Hepatocyte (in vitro differentiated cells): ENCODE measurements around the gene DENND4C. TPM values are rescaled to one million over a fixed set of nuclear protein-coding genes. Genes with fewer than 3 reads are reported as not detected.
"Not testable (repeated sequence)": the region's sequence is repeated elsewhere in the genome, so short reads cannot be mapped to it uniquely, and the experiment has no call there.

Source experiments
- DNase-seq: peaks from one replicate; pipeline ENCODE4 v3.0.0-alpha.2; 2016; ENCODE audit warnings: low spot score
- H2AFZ ChIP-seq: fragments of 200-600 bp; sonication (generic); 2 replicates; pipeline ENCODE4 v1.6.0; 2016; ENCODE audit warnings: antibody characterized with exemption, mild to moderate bottlenecking
- H3K27ac ChIP-seq: fragments of 200-600 bp; sonication (generic); 2 replicates; pipeline ENCODE4 v1.5.1; 2016; ENCODE audit warnings: mild to moderate bottlenecking
- H3K27me3 ChIP-seq: fragments of 200-600 bp; sonication (generic); 2 replicates; pipeline ENCODE4 v1.6.1; 2016
- H3K36me3 ChIP-seq: fragments of 200-600 bp; sonication (generic); replicated peaks from 2 replicates; pipeline ENCODE4 v1.5.1; 2016; ENCODE audit warnings: low read depth; ENCODE audit not compliant: insufficient read depth
- H3K4me1 ChIP-seq: fragments of 200-600 bp; sonication (generic); 2 replicates; pipeline ENCODE4 v1.5.1; 2016; ENCODE audit warnings: mild to moderate bottlenecking, moderate library complexity; ENCODE audit not compliant: insufficient read depth
- H3K4me2 ChIP-seq: fragments of 200-600 bp; sonication (generic); 2 replicates; pipeline ENCODE4 v1.6.0; 2016
- H3K4me3 ChIP-seq: fragments of 200-600 bp; sonication (generic); 2 replicates; pipeline ENCODE4 v1.5.1; 2016; ENCODE audit warnings: mild to moderate bottlenecking
- H3K79me2 ChIP-seq: fragments of 200-600 bp; sonication (generic); 2 replicates; pipeline ENCODE4 v1.6.0; 2017; ENCODE audit warnings: mild to moderate bottlenecking
- H3K9me2 ChIP-seq: fragments of 200-600 bp; sonication (generic); replicated peaks from 2 replicates; pipeline ENCODE4 v1.6.0; 2017; ENCODE audit warnings: mild to moderate bottlenecking; ENCODE audit not compliant: insufficient read depth
- H3K9me3 ChIP-seq: fragments of 200-600 bp; sonication (generic); 2 replicates; pipeline ENCODE4 v1.5.1; 2016; ENCODE audit warnings: low read depth, mild to moderate bottlenecking
- H4K20me1 ChIP-seq: fragments of 200-600 bp; sonication (generic); 2 replicates; pipeline ENCODE4 v1.6.0; 2016; ENCODE audit warnings: mild to moderate bottlenecking; ENCODE audit not compliant: insufficient read depth, poor library complexity, severe bottlenecking
- CTCF ChIP-seq: fragments of 200-600 bp; sonication (generic); IDR thresholded peaks from 2 replicates; pipeline ENCODE4 v1.5.1; 2016; ENCODE audit warnings: antibody characterized with exemption, mild to moderate bottlenecking; ENCODE audit not compliant: poor library complexity
- EZH2 ChIP-seq: fragments of 200-600 bp; sonication (generic); IDR thresholded peaks from 2 replicates; pipeline ENCODE4 v1.6.1; 2016; ENCODE audit warnings: antibody characterized with exemption, mild to moderate bottlenecking, borderline replicate concordance
- EZH2phosphoT487 ChIP-seq: fragments of 200-600 bp; sonication (generic); IDR thresholded peaks from one replicate; pipeline ENCODE4 v1.6.1; 2018; ENCODE audit warnings: antibody characterized with exemption, mild to moderate bottlenecking, low read depth, moderate library complexity; ENCODE audit not compliant: unreplicated experiment, severe bottlenecking
- WGBS: methylation state at CpG from one replicate; pipeline ENCODE4 v1.1.6; 2016; ENCODE audit warnings: low lambda C conversion rate; ENCODE audit errors: missing lambda C conversion rate; 5-methylcytosine and 5-hydroxymethylcytosine counted together
- polyA plus RNA-seq: library from polyadenylated mRNA; unstranded; fragments of >200 nt; fragmentation: Nextera tagmentation; extraction: Ambion mirVana; gene quantifications from 2 replicates; pipeline ENCODE4 v1.2.1, GENCODE V29; 2016
- total RNA-seq: library from RNA; depleted of rRNA; stranded (reverse); fragments of >200 nt; gene quantifications from 2 replicates; pipeline ENCODE4 v1.2.3, GENCODE V29; 2014

Gene DENND4C
- total and polyA plus RNA-seq, 2 experiments from 2014 or later, result 14.9 to 82.6 TPM

GRCh38 chr9:19243366-19244033, 13.0 kb downstream of the DENND4C start:
- no peaks in the 10 kb centered on the region for H3K4me1 ChIP-seq
- no peak overlapping the region for H3K4me2 ChIP-seq
- H3K27ac ChIP-seq, result no peak overlapping the region
- no peak for TF ChIP-seq EZH2phosphoT487
- no peak for TF ChIP-seq CTCF
- TF ChIP-seq EZH2, result no peak
- peaks cover 71% of the 10 kb centered on the region for H4K20me1 ChIP-seq
- H3K4me3 ChIP-seq, result no peak overlapping the region
- no peaks in the 10 kb centered on the region for H3K27me3 ChIP-seq
- H3K9me3 ChIP-seq, result no peaks in the 10 kb centered on the region
- no peaks in the 10 kb centered on the region for H3K36me3 ChIP-seq
- 84% methylated on average over 10 of the region's 10 CpGs for WGBS
- H2AFZ ChIP-seq, result no peak overlapping the region
- DNase-seq, result no peak
- H3K79me2 ChIP-seq, result peaks cover 100% of the 10 kb centered on the region
- no peaks in the 10 kb centered on the region for H3K9me2 ChIP-seq

GRCh38 chr9:19246891-19247290, 16.4 kb downstream of the DENND4C start:
- Histone ChIP-seq H3K4me2 (no peak overlapping the region), H2AFZ (no peak overlapping the region), H4K20me1 (peaks cover 63% of the 10 kb centered on the region), H3K9me2 (no peaks in the 10 kb centered on the region), H3K9me3 (no peaks in the 10 kb centered on the region), H3K79me2 (peaks cover 100% of the 10 kb centered on the region), H3K27ac (peak overlapping the region; percentile 13), H3K27me3 (no peaks in the 10 kb centered on the region), H3K36me3 (no peaks in the 10 kb centered on the region), H3K4me3 (no peak overlapping the region), H3K4me1 (no peaks in the 10 kb centered on the region)
- no peak for TF ChIP-seq EZH2
- WGBS, result 67% methylated on average over 3 of the region's 3 CpGs
- DNase-seq, result no peak

DNA sequence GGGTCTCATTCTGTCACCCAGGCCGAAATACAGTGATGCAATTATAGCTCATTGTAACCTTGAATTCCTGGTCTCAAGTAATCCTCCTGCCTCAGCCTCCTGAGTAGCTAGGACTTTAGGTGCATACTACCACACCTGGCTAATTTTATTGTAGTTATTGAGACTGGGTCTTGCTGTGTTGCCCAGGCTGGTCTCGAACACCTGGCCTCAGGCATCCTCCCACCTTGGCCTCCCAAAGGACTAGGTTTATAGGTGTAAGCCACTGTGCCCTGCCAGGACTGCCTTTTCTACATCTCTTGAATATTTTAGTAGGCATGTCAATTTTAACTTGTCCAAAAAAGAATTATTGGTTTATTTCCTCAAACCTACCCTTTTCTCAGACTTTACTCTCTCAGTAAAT, 16.9 kb downstream of the DENND4C start:
- H3K27me3 ChIP-seq, result no peaks in the 10 kb centered on the region
- no peak for DNase-seq
- H3K27ac ChIP-seq, result peak overlapping the region; percentile 13
- peaks cover 100% of the 10 kb centered on the region for H3K79me2 ChIP-seq
- no peak for TF ChIP-seq EZH2phosphoT487
- no peak for TF ChIP-seq CTCF
- no peak for TF ChIP-seq EZH2
- H3K9me3 ChIP-seq, result no peaks in the 10 kb centered on the region
- H3K4me3 ChIP-seq, result no peak overlapping the region
- peaks cover 63% of the 10 kb centered on the region for H4K20me1 ChIP-seq
- H3K4me1 ChIP-seq, result no peaks in the 10 kb centered on the region
- H3K4me2 ChIP-seq, result no peak overlapping the region
- no peak overlapping the region for H2AFZ ChIP-seq
- H3K36me3 ChIP-seq, result no peaks in the 10 kb centered on the region
- WGBS, result 91% methylated on average over 2 of the region's 2 CpGs
- H3K9me2 ChIP-seq, result no peaks in the 10 kb centered on the region

DNA sequence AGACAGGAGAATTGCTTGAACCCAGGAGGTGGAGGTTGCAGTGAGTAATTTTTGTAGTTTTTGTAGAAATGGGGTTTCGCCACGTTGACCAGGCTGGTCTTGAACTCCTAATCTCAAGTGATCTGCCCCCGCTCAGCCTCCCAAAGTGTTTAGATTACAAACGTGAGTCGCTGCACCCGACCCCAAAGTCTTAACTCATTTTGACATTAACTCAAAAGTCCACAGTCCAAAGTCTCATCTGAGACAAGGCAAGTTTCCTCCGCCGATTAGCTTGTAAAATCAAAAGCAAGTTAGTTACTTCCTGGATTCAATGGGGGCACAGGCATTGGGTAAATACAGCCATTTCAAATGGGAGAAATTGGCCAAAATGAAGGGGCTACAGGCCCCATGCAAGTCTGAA, 19.9 kb downstream of the DENND4C start:
- not testable (repeated sequence) for H3K4me2 ChIP-seq, DNase-seq, H3K9me3 ChIP-seq, H2AFZ ChIP-seq, H3K9me2 ChIP-seq, H3K27me3 ChIP-seq, H3K4me3 ChIP-seq, H3K36me3 ChIP-seq, H3K4me1 ChIP-seq
- peaks cover 100% of the 10 kb centered on the region for H3K79me2 ChIP-seq
- peak overlapping the region; percentile 1 for H3K27ac ChIP-seq
- peaks cover 72% of the 10 kb centered on the region for H4K20me1 ChIP-seq
- 76% methylated on average over 8 of the region's 8 CpGs for WGBS

- WGBS, result 37% methylated on average over 1 of the region's 1 CpG
- H3K27ac ChIP-seq, result peak overlapping the region; percentile 75
- H3K36me3 ChIP-seq, H3K9me2 ChIP-seq, H3K27me3 ChIP-seq, DNase-seq, H3K9me3 ChIP-seq, H3K4me3 ChIP-seq, H3K4me1 ChIP-seq, H2AFZ ChIP-seq: not testable (repeated sequence)
- peak overlapping the region; percentile 11 for H3K4me2 ChIP-seq
- H3K79me2 ChIP-seq, result peaks cover 100% of the 10 kb centered on the region
- H4K20me1 ChIP-seq, result peaks cover 74% of the 10 kb centered on the region
Measured at GRCh38 chr9:19251203-19251602, 20.7 kb downstream of the DENND4C start.

DNA sequence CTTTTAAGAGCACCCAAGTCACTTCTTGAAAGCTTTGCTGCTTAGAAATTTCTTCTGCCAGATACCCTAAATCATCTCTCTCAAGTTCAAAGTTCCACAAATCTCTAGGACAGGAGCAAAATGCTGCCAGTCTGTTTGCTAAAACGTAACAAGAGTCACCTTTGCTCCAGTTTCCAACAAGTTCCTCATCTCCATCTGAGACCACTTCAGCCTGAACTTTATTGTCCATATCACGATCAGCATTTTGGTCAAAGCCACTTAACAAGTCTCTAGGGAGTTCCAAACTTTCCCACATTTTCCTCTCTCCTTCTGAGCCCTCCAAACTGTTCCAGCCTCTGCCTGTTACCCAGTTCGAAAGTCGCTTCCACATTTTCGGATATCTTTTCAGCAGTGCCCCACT, 21.1 kb downstream of the DENND4C start:
- DNase-seq, H3K9me2 ChIP-seq, H3K27me3 ChIP-seq, H3K36me3 ChIP-seq, H3K4me3 ChIP-seq, H3K4me1 ChIP-seq, H3K9me3 ChIP-seq, H2AFZ ChIP-seq: not testable (repeated sequence)
- H3K79me2 ChIP-seq, result peaks cover 100% of the 10 kb centered on the region
- WGBS, result 66% methylated on average over 5 of the region's 5 CpGs
- peak overlapping the region; percentile 75 for H3K27ac ChIP-seq
- peak overlapping the region; percentile 11 for H3K4me2 ChIP-seq
- peaks cover 70% of the 10 kb centered on the region for H4K20me1 ChIP-seq
